Measurements from ENCODE around the gene ADGRD1.

DNA sequence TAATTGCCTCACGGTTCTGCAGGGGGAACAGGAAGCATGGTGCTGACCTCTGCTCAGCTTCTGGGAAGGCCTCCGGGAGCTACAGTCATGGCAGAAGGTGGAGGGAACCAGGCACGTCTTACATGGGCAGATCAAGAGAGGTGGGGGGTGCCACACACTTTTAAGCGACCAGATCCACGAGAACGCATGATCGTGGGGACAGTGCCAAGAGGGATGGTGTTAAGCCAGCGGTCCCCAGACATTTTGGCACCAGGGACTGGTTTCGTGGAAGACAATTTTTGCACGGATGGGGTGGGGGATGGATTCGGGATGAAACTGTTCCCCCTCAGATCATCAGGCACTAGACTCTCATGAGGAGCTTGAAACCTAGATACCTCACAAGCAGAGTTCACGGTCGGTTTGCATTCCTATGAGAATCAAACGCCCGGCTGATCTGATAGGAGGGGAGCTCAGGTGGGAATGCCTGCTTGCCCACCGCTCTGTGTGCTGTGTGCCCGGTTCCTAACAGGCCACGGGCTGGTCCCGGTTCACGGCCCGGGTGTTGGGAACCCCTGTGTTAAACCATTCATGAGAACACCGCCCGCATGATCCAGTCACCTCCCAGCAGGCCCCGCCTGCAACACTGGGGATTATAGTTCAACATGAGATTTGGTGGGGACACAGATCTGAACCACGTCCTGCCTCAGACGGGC, 96.9 kb downstream of the ADGRD1 start:
- TF ChIP-seq POLR2A (IDR thresholded peaks at IDR 0.05) = no peak
- TF ChIP-seq CTCF (IDR thresholded peaks at IDR 0.05) = no peak
- no peak for TF ChIP-seq POLR2AphosphoS5 (IDR thresholded peaks at IDR 0.05)
